Measurements from ENCODE around the gene CEL. TPM values are rescaled to one million over a fixed set of nuclear protein-coding genes. Genes with fewer than 3 reads are reported as not detected.
"Not testable (repeated sequence)": the region's sequence is repeated elsewhere in the genome, so short reads cannot be mapped to it uniquely, and the experiment has no call there.

Gene CEL
- total RNA-seq, 1 experiment from 2014 or later, result 0.58 TPM

DNA sequence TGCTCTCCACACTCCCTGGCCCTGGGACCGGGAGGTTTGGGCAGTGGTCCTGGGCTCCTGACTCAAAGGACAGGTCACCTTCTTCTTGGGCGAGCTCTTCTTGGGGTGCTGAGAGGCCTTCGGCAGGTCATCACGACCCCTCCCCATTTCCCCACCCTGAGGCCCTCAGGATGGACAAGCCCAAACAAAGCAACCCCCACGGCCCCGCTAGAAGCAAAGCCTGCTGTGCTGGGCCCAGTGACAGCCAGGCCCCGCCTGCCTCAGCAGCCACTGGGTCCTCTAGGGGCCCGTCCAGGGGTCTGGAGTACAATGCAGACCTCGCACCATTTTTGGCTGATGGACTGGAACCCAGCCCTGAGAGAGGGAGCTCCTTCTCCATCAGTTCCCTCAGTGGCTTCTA lies 21.9 kb downstream of the CEL start:
- not testable (repeated sequence) for DNase-seq (ENCODE audit: low spot score)

DNA sequence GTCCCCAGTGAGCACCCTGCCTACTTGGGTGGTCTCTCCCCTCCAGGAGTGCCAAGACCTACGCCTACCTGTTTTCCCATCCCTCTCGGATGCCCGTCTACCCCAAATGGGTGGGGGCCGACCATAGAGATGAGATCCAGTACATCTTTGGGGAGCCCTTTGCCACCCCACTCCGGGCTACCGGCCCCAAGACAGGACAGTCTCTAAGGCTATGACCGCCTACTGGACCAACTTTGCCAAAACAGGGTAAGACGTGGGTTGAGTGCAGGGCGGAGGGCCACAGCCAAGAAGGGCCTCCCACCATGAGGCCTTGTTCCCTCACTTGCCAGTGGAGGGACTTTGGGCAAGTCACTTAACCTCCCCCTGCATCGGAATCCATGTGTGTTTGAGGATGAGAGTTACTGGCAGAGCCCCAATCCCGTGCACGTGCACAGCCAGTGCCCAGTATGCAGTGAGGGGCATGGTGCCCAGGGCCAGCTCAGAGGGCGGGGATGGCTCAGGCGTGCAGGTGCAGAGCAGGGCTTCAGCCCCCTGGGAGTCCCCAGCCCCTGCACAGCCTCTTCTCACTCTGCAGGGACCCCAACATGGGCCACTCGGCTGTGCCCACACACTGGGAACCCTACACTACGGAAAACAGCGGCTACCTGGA lies 24.6 kb downstream of the CEL start:
- DNase-seq (ENCODE audit: low spot score), result not testable (repeated sequence)

DNA sequence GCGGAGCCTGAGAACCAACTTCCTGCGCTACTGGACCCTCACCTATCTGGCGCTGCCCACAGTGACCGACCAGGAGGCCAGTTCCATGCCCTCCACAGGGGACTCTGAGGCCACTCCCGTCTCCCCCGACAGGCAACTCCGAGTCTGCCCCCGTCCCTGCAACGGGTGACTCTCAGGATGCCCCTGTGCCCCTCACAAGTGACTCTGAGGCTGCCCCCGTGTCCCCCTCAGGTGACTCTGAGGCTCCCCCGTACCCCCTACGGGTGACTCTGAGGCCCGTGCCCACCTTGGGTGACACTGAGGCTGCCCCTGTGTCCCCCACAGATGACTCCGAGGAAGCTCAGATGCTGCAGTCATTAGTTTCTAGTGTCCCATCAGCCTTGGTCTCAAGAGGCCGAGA lies 25.1 kb downstream of the CEL start:
- DNase-seq (ENCODE audit: low spot score), result no peak

DNA sequence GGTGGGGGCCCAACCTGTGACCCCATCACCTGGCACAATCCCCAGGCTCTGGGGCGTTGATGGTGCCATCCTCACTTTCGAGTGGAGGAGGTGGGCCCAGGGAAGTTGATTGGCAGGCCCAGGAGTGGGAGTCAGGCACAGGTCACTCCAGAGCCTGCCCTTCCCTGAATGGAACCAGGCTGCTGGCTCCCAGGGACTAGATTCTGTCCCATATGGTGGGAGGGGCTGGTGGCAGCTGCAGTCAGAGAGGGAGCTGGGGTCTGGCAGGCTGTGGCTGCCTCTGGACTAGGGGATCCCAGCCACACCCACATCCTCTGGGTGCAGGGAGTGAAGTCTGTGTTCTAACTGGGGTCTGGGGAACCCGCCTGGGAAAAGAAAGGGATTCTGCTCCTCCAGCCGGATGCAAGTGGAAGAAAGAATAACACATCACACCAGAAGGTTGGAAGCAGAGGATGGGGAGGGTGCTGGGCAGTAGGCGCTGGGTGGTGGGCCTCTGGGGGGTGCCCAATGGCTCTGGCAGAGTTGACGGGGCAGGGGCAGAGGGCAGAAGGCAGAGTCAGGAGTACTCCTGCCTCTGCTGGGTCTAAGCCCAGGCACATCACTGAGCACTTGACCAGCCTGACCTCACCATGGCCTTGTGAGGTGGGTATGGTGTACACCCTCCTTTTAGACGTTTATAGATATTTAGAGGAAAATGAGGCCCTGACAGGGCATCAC lies 25.8 kb downstream of the CEL start:
- DNase-seq (ENCODE audit: low spot score), result no peak

DNA sequence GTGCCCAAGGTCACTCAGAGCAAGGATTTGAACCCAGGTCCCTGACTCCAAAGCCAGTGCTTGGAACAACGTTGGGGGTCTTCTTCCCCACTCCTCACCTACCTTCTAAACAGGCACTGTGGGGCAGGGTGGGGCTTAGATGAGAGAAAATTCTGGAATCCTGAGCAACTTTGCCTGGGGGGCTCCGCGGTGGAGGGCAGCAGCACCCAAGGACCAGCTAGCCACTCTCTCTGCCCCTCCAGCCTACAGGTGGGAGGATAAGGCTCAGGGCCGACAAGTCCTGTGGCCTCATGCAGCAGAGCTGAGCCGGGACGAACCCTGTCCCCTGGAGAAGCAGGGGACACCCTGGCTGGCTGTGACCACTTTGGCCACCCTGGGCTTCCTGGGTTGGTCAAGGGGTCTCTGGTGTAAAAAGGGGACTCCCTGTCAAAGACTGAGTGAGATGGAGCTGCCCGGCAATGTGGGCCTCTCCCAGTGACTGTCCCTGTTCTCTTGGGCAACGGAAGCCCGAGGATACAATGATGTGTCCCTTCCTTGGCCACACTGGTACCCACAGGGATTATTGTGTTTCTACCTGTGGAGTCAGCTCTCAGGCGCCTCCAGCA lies 26.5 kb downstream of the CEL start:
- no peak for DNase-seq (ENCODE audit: low spot score)

DNA sequence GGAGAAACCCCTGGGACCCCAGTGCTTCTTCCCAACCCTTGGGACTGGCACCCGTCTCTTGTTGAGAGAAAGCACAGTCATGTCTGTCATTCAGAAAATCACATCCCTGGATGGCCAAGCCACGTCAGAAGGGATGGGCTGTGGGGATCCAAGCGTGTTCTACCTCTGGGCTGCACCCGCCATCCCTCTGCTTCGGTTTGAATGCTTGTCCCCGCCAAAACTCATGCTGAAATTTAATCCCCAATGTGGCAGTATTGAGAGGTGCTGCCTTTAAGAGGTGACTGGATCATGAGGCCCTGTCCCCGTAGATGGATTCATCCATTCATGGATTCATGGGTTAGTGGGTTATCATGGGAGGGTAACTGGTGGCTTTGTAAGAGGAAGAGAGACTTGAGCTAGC lies 27.0 kb downstream of the CEL start:
- DNase-seq (ENCODE audit: low spot score), result no peak

DNA sequence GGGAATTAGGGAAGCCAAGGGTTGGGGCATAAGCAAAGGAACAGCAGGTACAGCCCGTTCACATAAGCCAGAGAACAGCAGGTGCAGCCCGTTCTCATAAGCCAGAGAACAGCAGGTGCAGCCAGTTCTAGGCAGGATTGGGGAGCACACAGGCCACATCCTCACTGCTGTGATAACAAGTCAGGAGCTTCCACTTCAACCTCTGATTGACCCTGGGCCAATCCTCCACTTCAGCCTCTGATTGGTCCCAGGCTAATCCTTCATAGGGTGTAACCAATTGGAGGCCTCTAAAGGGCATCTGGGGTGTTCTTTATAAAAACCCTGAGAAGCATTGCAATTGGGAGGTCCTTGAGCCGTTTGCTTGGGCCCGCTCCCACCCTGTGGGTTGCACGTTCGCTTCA lies 27.5 kb downstream of the CEL start:
- DNase-seq (ENCODE audit: low spot score), result no peak

DNA sequence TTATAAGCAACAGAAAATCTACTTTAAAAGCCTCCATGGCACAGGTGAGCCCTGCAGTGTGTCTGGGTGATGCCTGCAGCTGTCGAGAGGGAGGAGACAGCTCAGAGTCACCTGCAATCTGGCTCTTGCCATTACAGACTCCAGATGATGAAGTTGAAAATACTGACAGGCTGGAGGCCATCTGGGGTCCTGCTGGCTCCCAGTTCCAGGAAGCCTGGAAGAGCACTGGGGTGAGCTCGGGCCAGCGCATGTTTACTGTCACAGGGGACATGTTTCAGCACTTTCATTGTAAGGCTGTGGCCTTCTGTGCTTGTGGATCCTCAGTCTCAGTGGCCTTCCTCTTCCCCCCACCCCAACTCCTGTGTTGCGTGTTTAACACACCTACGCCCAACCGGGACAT lies 28.4 kb downstream of the CEL start:
- no peak for DNase-seq (ENCODE audit: low spot score)

DNA sequence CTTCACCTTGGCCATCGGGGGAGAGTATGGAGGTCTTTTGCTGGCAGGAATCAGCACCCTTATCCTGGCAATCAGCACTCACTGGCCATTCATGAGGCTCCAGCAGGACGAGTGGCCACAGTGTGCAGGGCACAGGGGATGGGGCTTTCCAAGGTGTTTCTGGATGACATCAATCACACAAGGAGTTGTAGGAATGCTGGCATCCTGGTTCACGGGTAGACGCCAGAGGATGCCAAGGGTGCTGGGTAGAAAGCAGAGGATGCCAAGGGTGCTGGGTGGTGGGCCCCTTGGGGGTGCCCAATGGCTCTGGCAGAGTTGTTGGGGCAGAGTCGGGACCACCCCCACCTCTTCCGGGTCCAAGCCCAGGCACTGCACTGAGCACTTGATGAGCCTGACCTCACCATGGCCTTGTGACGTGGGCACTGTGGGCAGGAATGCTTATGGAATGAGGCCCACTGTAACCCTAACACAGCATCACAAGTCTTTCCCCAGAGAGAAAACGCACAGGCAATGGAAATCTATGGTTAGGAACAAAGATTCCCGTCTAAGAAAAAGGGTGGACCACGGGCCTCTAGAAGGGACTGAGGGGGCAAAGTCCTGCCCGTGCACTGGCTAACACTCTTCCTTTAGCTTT lies 29.1 kb downstream of the CEL start:
- no peak for DNase-seq (ENCODE audit: low spot score)

DNA sequence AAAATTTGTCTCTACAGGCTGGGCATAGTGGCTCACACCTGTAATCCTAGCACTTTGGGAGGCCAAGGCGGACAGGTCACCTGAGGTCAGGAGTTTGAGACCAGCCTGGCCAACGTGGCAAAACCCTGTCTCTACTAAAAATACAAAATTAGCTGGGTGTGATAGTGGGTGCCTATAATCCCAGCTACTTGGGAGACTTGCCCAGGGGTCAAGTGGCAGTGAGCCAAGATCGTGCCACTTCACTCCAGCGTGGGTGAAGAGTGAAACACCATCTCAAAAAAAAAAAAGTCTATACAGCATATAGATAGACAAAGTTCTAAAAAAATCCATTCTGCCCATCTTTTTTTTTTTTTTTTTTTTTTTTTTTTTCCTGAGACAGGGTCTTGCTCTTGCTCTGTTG lies 32.6 kb downstream of the CEL start:
- DNase-seq (ENCODE audit: low spot score), result not testable (repeated sequence)

DNA sequence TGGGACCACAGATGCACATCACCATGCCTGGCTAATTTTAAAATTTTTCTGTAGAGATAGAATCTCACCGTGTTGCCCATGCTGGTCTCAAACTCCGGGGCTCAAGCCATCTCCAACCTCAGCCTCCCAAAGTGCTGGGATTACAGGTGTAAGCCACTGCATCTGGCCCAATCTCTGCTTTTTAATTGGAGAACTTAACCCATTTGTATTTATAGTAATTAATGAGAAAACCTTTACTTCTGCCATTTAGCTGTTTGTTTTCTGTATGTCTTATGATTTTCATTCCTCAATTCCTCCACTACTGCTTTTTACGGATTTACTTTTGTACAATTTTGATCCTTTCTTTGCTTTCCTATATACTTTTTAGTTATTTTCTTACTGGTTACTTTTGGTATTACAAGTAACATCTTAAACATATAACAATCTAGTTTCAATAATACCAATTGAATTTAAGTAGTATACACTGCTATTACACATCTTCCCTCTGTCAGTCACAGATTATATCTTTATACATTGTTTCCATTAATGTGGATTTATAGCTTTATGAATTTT lies 33.1 kb downstream of the CEL start:
- DNase-seq (ENCODE audit: low spot score), result no peak

DNA sequence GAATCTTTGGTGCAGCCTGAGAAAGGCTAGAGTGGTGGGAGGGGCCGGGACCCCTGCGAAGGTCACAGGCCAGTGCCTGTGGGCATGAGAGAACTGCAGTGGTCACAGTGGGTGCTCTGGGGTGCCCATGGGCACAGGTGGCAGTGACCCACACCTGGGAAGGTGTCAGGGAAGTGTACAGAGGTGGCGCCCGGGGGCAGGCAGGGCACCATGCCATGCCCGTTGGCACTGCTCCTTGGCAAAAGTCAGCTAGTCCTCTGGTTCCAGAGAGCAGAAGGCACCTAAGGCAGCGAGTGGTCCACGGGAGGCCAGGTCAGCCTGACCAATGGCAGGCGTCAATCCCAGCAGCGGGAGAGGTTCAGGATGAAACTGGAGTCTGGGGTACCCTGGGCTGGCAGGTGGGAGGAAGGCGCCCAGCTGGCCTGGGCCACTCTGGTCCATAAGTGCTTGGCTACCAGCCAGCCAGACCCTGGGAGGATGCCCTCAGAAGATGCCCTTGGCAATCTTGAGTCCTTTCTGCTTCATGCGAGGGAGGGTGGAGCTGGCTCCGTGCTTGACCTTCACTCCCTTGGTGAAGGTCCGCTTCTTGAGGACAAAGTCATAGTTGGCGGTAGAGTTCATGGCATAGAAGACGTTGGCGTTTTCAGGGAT lies 36.4 kb downstream of the CEL start:
- no peak for DNase-seq (ENCODE audit: low spot score)

DNA sequence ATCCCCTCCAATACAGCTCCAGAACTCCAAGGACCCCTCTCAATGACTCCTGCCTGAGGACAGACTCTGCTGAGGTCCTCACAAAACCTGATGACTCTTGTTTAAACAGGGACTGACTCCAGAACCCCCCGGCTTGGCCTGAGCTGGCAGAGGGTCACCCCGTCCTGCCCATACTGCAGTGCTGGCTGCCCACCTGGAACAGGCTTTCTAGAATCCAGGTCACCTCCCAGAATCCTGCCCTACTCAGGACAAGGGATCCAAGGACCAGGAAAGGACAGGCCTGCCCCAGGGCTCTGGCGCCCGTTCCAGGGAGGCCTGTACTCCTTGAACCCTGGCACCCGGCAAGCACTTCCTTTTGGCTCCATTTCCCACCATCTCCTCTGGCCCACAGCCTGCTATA lies 37.1 kb downstream of the CEL start:
- no peak for DNase-seq (ENCODE audit: low spot score)

DNA sequence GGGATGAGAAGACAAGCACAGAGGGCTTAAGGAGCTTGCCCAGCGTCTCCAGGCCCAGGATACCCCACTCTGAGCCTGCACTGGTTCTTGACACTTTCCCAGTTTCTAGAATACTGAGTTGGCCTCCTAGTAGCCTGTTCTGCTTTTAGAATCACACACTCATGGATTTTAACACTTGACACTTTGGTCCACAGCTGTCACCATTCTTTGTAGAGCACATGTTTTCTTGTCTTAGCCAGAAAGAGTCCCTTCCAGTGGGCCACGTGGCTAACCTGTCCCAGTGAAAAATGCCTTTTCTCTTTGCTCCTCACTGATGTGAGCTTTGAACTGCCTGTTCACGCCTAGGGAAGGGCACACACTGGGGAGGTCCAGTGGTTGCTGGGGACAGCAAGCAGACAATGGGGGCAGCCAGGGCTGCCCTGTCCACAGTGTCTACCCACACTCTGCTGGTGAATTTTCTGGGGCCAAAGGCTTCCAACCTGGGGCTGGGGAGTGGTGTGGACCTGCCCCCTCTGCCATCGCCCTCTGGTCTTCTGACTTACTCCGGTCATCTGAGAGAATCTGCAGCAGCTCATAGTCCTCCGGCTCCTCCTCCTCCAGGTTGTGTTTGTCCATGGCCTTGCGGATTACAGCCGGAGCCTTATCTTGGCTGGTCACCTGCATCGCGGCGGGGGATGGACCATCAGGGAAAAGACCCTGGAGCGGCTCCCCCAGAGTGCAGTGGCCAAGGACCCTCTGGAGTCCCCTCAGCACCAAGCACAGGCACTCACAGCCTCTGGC lies 38.1 kb downstream of the CEL start:
- DNase-seq (ENCODE audit: low spot score), result no peak

DNA sequence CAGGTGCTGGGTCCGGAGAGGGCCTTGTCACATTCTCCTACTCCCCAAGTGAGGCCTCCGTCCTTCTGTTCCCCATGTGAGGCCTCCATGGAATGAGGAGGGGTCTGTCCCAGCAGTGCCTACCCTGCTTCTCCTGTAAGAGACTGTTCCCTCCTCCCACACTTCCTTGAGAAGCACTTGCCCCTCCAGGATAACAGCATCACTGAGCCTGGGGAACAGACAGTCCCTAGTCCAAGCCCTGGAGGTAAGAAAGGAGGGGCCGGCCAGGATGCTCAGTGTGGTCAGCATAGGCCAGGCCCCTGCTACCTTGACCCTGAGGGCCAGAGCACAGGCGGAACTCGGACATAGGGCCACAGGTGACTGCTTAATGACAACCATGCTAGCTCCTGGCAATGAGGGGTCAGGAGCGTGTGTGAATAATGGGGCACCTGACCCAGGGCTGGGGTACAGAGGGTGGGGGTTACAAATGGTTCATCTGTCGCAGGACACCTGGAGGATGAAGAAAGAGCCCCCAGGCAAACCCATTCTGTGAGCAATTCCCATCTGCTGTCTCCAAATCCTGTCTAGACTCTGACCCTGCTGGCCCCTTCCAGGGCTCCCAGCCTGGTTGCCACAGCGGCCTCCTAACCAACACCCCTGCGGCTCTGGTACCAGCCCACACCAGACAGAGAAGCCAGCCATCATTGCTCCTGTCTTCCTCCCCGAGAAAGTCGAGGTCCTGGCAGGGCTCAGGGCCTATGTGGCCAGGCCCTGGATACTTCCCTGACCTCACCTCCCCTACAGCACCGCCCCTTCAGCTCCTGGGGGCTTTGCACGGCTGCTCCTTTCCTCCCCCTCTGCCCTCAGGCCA lies 39.0 kb downstream of the CEL start:
- no peak for DNase-seq (ENCODE audit: low spot score)

DNA sequence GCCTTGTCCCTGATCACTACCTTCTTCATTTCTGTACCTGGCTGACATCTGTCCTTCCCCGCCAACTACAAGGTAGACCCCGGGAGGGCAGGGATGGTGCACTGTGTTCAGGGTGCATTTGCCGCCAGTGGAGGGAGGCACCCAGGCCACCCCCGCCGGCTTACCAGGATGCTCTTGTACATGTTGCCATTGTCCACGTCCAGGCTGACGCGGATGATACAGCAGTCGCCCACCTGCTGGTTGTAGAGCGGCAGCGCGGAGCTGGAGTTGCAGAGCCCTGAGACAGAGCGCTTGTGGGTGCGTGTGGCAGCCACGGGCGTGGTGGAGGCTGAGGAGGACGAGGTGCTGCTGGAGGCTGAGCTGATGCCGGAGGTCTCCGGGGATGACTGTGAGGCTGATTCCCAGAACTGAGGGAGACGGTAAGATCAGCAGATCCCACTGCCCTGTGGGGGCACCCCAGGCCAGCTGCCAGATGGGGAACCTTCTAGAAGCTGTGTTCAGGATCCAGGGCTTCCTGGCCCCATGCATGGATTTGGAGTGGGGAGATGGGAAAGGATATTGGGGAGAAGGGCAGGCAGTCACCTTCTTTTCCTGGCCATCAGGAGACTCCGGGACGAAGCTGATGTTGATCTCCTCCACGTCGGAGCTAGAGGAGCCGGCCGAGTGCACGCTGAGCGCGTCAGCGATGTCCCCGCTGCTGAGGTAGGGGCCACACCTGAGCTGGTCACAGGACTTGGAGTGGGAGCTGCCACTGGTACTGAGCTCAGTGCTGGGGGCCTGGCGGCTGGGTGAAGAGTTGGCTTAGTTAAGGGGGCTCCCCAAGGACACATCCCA lies 39.8 kb downstream of the CEL start:
- no peak for DNase-seq (ENCODE audit: low spot score)

DNA sequence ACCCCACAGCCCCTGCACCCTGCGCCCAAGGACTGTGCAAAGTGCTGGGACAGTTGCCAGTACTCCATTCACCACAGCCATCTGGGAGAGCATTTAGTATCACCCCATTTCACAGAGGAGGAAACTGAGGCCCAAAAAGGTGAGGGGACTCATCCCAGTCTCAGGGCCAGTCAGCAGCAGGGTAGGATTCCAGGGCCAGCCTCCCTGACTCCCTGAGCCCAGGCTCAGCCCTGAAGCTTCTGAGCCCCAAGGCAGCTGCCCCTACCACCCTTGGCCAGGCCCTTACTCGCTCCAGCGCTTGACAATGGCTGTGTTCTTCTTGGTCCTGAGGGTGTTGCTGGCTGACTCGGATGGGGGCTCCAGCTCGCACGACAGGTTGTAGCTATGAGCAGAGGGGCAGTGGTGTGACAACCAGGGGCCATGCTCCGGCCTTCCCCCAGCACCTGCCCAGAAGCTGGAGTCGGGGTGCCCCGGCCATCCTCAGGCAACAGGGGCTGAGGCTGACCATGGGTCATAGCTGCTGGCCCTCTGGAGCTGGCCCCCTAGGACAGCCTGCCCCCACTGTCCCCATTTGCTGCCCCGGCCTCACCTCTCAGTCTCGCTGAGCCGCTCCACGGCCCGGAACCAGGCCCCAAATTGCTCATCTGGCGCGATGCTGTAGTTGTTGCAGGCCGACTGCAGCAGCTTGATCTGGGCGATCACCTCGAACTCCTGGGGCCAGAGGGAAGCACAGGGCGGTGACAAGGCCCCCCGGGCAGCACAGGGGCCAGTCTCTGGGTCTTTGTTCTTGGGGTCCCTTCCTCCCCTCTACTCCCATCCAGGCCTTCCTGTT lies 40.6 kb downstream of the CEL start:
- no peak for DNase-seq (ENCODE audit: low spot score)

All from HT-29 (cell line).